Measurements from ENCODE around the gene RAB1A.

DNA sequence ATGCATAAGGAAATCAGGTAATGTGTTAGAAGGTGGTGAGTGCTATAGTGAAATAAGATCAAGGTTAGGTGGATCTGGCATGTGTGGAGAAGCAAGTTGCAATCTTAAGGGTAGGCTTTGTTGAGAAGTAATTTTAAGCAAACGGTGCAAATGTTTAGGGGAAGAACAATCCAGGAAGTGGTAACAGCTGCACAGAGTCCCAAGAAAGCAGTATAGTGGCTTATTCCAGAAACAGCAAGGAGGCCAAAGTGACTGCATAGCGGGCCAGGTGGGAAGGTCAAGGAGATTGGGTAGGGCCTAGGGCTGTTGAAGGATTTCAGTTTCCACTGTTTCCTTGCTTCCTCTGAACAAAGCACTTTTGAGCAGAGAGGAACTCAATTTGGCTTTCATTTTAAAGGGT, 30.0 kb upstream of the RAB1A start:
- no peak for TF ChIP-seq POLR2A (IDR thresholded peaks at IDR 0.05)
- no peak for TF ChIP-seq CTCF (IDR thresholded peaks at IDR 0.05)
